Loucy (cell line): ENCODE data around the gene PGLYRP3.

ENCODE experiments used
- H2AFZ ChIP-seq: fragments of 200-600 bp; sonication (generic); 2 replicates; pipeline ENCODE4 v1.6.0; 2016; ENCODE audit warnings: antibody characterized with exemption, mild to moderate bottlenecking, low read length, moderate library complexity
- H3F3A ChIP-seq: fragments of 200-600 bp; 2 replicates; pipeline ENCODE4 v1.6.0; 2016; ENCODE audit warnings: antibody characterized with exemption, low read depth, mild to moderate bottlenecking
- H3K27me3 ChIP-seq: fragments of 200-600 bp; sonication (generic); 2 replicates; pipeline ENCODE4 v1.6.1; 2014; ENCODE audit warnings: low read length, mild to moderate bottlenecking; ENCODE audit not compliant: insufficient read depth, poor library complexity, severe bottlenecking
- H3K36me3 ChIP-seq: fragments of 200-600 bp; sonication (generic); 2 replicates; pipeline ENCODE4 v1.6.1; 2016; ENCODE audit warnings: low read length; ENCODE audit not compliant: insufficient read depth
- H3K4me1 ChIP-seq: fragments of 200-600 bp; sonication (generic); 2 replicates; pipeline ENCODE4 v1.5.1; 2014; ENCODE audit warnings: low read length, mild to moderate bottlenecking; ENCODE audit not compliant: insufficient read depth, poor library complexity, severe bottlenecking
- H3K4me2 ChIP-seq: fragments of 200-600 bp; sonication (generic); 2 replicates; pipeline ENCODE4 v1.6.0; 2014; ENCODE audit warnings: antibody characterized with exemption, low read length, low read depth, mild to moderate bottlenecking; ENCODE audit not compliant: poor library complexity, severe bottlenecking
- H3K4me3 ChIP-seq: fragments of 200-600 bp; sonication (generic); 2 replicates; pipeline ENCODE4 v1.5.1; 2014; ENCODE audit warnings: low read length, mild to moderate bottlenecking, mixed read lengths; ENCODE audit not compliant: poor library complexity, severe bottlenecking
- H3K79me2 ChIP-seq: fragments of 200-600 bp; sonication (generic); 2 replicates; pipeline ENCODE4 v1.6.1; 2014; ENCODE audit warnings: low read length; ENCODE audit not compliant: insufficient read depth
- H3K9ac ChIP-seq: fragments of 200-600 bp; sonication (generic); 2 replicates; pipeline ENCODE4 v1.6.0; 2014; ENCODE audit warnings: mild to moderate bottlenecking, low read depth, low read length, moderate library complexity; ENCODE audit not compliant: poor library complexity, severe bottlenecking
- H3K9me2 ChIP-seq: fragments of 200-600 bp; sonication (generic); replicated peaks from 2 replicates; pipeline ENCODE4 v1.6.1; 2016; ENCODE audit warnings: low read depth, low read length, mixed read lengths
- H3K9me3 ChIP-seq: fragments of 200-600 bp; sonication (generic); 2 replicates; pipeline ENCODE4 v1.6.1; 2014; ENCODE audit warnings: mild to moderate bottlenecking, antibody characterized with exemption, low read length, low read depth; ENCODE audit not compliant: insufficient read depth
- H4K20me1 ChIP-seq: fragments of 200-600 bp; sonication (generic); 2 replicates; pipeline ENCODE4 v1.6.0; 2014; ENCODE audit warnings: antibody characterized with exemption, low read length, mild to moderate bottlenecking; ENCODE audit not compliant: insufficient read depth, poor library complexity, severe bottlenecking
- EZH2phosphoT487 ChIP-seq: fragments of 200-600 bp; IDR thresholded peaks from 2 replicates; pipeline ENCODE4 v1.6.1; 2018; ENCODE audit warnings: antibody characterized with exemption, mild to moderate bottlenecking, moderate library complexity, borderline replicate concordance
- TF ChIP-seq, protein P1 (sequence below): fragments of 200-600 bp; sonication (generic); conservative IDR thresholded peaks from 2 replicates; pipeline ENCODE4 v1.5.1; 2014; ENCODE audit warnings: mild to moderate bottlenecking, antibody characterized with exemption, low read length

Gene PGLYRP3, protein sequence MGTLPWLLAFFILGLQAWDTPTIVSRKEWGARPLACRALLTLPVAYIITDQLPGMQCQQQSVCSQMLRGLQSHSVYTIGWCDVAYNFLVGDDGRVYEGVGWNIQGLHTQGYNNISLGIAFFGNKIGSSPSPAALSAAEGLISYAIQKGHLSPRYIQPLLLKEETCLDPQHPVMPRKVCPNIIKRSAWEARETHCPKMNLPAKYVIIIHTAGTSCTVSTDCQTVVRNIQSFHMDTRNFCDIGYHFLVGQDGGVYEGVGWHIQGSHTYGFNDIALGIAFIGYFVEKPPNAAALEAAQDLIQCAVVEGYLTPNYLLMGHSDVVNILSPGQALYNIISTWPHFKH

DNA sequence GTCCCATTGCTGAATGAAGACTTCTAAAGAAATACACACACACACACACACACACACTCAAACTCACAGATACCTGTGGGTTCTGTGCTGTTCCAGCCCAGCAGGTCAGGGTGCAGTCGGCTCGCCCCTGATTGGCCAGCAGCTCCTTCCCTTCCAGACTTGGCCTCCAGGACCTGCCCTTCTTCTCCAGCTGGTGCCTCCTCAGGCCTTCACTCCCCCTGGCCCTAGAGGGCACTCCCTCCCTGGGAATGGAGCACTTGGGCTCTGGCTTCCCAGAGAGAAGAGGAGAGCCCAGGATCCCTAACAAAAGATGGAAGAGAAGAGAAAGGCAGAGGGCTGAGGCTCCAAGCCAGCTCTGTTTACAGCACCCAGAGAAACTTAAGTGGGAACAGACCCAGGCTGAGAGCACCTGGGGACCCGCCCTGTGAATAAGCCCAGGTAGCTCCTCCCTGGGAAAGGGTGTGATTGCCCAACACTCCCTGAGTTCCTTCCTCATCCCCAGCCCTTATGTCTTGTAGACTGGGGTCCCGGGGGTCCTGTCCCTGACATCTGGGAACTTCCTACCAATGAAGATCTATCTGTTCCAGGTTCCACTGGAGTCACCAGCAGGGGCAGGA, at the start of gene PGLYRP3:
PGLYRP3 (minus strand) TSS at position 383 of the 617 bp plus-strand sequence. CDS start 2,287 bp downstream, outside the sequence.
- TF ChIP-seq, protein P1, sequence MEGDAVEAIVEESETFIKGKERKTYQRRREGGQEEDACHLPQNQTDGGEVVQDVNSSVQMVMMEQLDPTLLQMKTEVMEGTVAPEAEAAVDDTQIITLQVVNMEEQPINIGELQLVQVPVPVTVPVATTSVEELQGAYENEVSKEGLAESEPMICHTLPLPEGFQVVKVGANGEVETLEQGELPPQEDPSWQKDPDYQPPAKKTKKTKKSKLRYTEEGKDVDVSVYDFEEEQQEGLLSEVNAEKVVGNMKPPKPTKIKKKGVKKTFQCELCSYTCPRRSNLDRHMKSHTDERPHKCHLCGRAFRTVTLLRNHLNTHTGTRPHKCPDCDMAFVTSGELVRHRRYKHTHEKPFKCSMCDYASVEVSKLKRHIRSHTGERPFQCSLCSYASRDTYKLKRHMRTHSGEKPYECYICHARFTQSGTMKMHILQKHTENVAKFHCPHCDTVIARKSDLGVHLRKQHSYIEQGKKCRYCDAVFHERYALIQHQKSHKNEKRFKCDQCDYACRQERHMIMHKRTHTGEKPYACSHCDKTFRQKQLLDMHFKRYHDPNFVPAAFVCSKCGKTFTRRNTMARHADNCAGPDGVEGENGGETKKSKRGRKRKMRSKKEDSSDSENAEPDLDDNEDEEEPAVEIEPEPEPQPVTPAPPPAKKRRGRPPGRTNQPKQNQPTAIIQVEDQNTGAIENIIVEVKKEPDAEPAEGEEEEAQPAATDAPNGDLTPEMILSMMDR = peak; percentile 46
- TF ChIP-seq EZH2phosphoT487 = no peak
- Histone ChIP-seq H3K9ac (no peak within 1 kb of the TSS), H3K4me2 (no peak within 1 kb of the TSS), H3K9me2 (no peaks in the 10 kb centered on the region), H3K79me2 (no peaks in the 10 kb centered on the region), H3F3A (no peaks in the 10 kb centered on the region), H3K9me3 (no peaks in the 10 kb centered on the region), H3K4me3 (no peak within 1 kb of the TSS), H3K4me1 (peaks cover 3% of the 10 kb centered on the region), H3K27me3 (no peaks in the 10 kb centered on the region), H4K20me1 (no peaks in the 10 kb centered on the region), H3K36me3 (no peaks in the 10 kb centered on the region), H2AFZ (no peak within 1 kb of the TSS)

DNA sequence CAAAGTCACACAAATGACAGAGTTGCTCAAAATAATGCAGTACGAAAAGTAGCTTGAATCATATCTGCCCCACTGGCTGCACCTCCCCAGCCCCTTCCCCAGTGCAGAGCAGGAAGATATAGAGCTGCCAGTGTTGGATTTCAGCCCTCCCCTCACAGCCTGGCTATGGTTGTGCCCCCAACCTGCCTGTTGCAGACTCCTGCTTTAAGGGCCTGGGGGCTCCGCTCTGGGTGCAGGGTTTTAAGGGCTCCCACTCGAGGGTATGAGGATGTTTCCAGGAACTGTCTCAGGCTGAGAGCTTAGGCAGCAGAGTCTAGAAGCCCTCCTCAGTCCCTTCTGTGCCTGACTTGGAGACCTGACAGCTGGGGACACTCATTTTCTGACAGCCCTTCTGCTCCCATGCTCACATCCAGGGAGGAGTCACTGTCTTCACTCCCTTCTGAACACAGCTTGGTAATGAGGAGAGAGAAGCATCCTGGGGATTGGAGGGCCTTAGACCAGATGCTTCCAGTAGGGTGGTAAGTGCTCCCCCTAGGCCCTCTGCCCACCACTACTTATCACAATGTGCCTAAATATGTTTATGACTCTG, 49.5 kb upstream of the PGLYRP3 start:
- Histone ChIP-seq H3K79me2 (no peaks in the 10 kb centered on the region), H3K9me3 (no peaks in the 10 kb centered on the region), H3K27me3 (peaks cover 7% of the 10 kb centered on the region), H2AFZ (no peak overlapping the region), H3K4me3 (no peak overlapping the region), H3K9me2 (no peaks in the 10 kb centered on the region), H3K36me3 (no peaks in the 10 kb centered on the region), H3F3A (no peaks in the 10 kb centered on the region), H3K4me1 (no peaks in the 10 kb centered on the region), H3K9ac (no peak overlapping the region), H3K4me2 (no peak overlapping the region), H4K20me1 (no peaks in the 10 kb centered on the region)
- TF ChIP-seq EZH2phosphoT487 = no peak
- TF ChIP-seq, protein P1 = no peak

DNA sequence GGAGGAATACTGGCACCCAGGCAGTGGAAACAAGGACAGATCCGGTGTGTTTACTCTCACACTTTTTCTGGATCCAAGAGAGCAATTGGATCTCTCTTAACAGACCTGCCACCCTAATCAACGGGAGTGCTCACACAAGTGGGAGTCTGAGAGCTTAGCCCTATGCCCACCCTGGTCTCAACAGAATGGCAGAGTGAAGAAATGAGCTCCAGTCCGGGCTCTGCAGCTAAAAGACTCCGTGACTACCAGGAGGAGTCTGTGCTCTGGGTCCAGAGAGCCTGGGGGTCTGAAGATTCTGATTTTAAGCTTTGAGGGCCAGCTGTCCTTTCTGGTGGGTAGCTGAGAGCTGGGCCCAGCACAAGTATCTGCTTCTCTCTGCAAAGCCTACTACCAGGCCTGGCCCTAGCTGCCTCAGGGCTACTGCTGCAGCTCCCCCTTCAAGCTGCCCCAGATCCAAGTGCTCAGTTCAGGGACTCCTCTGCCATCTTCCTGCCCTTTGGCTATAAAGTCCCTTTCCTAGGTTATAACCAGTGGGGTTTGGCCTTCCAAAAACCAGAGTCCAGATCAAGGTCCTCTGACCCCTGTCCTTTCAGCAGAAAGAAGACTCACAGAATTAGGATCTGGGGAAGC, 48.8 kb upstream of the PGLYRP3 start:
- Histone ChIP-seq H3K9me3 (no peaks in the 10 kb centered on the region), H4K20me1 (no peaks in the 10 kb centered on the region), H3K9ac (no peak overlapping the region), H3F3A (no peaks in the 10 kb centered on the region), H2AFZ (no peak overlapping the region), H3K4me2 (no peak overlapping the region), H3K27me3 (peaks cover 7% of the 10 kb centered on the region), H3K4me1 (no peaks in the 10 kb centered on the region), H3K4me3 (no peak overlapping the region), H3K36me3 (no peaks in the 10 kb centered on the region), H3K9me2 (no peaks in the 10 kb centered on the region), H3K79me2 (no peaks in the 10 kb centered on the region)
- TF ChIP-seq, protein P1 = no peak
- TF ChIP-seq EZH2phosphoT487 = no peak
